IMR-90 (cell line): ENCODE results near the gene AVPR2. TPM values are rescaled to one million over a fixed set of nuclear protein-coding genes. Genes with fewer than 3 reads are reported as not detected.

Source experiments
- ATAC-seq: fragments of 200-7000 bp; cut with Tn5 transposase; 2 replicates; pipeline ENCODE4 v1.9.1; 2020; ENCODE audit warnings: low read depth, mild to moderate bottlenecking, moderate library complexity
- BruUV-seq: library from RNA; stranded (reverse); fragments of 400-500 nt; replicated peaks from 2 replicates; lab custom pipeline; 2021; lab: Mats Ljungman, UMichigan
- CTCF ChIA-PET: fragments of 300-600 bp; formaldehyde crosslinking; extraction: SDS; loops from one replicate; lab custom pipeline; 2021; ENCODE audit warnings: antibody characterized with exemption; lab: Yijun Ruan, JAX
- POLR2A ChIA-PET: fragments of 300-600 bp; sonication (Branson Sonifier 250); formaldehyde crosslinking; loops from one replicate; lab custom pipeline; 2022; ENCODE audit warnings: antibody characterized with exemption; ENCODE audit not compliant: unreplicated experiment; lab: Charles Lee
- DNase-seq: peaks from one replicate; pipeline ENCODE4 v3.0.0; 2013
- H2AFZ ChIP-seq: replicated peaks from 2 replicates; pipeline ENCODE3; 2013; ENCODE audit warnings: low read length, mild to moderate bottlenecking; ENCODE audit not compliant: poor library complexity
- H2AK5ac ChIP-seq: 2 replicates; pipeline ENCODE4 v1.6.1; 2013; ENCODE audit warnings: low read depth, low read length, inconsistent platforms
- H2AK9ac ChIP-seq: replicated peaks from 2 replicates; pipeline ENCODE3; 2013; ENCODE audit warnings: mild to moderate bottlenecking, low read depth, low read length, moderate library complexity; ENCODE audit not compliant: poor library complexity
- H2BK120ac ChIP-seq: 2 replicates; pipeline ENCODE4 v1.6.1; 2013; ENCODE audit warnings: low read depth, low read length, inconsistent platforms
- H2BK15ac ChIP-seq: 3 replicates; pipeline ENCODE4 v1.6.1; 2013; ENCODE audit warnings: low read depth, low read length, inconsistent platforms
- H2BK20ac ChIP-seq: 2 replicates; pipeline ENCODE4 v1.6.1; 2013; ENCODE audit warnings: low read depth, mild to moderate bottlenecking, inconsistent platforms, low read length, moderate library complexity
- H2BK5ac ChIP-seq: 2 replicates; pipeline ENCODE4 v1.6.1; 2013; ENCODE audit warnings: mild to moderate bottlenecking, low read depth, low read length, inconsistent platforms; ENCODE audit not compliant: poor library complexity, severe bottlenecking
- H3K14ac ChIP-seq: replicated peaks from 2 replicates; pipeline ENCODE4 v1.6.1; 2013; ENCODE audit warnings: low read depth, low read length, inconsistent platforms
- H3K18ac ChIP-seq: 2 replicates; pipeline ENCODE4 v1.6.1; 2013; ENCODE audit warnings: low read depth, low read length, control low read depth
- H3K23ac ChIP-seq: 2 replicates; pipeline ENCODE4 v1.6.1; 2013; ENCODE audit warnings: low read depth, low read length, inconsistent platforms
- H3K27ac ChIP-seq: 2 replicates; pipeline ENCODE4 v1.5.1; 2013; ENCODE audit warnings: mild to moderate bottlenecking, control low read depth, low read length; ENCODE audit not compliant: insufficient read depth
- H3K27me3 ChIP-seq: 2 replicates; pipeline ENCODE4 v1.6.1; 2013; ENCODE audit warnings: low read length; ENCODE audit not compliant: control insufficient read depth, insufficient read depth
- H3K36me3 ChIP-seq: 2 replicates; pipeline ENCODE4 v1.6.1; 2013; ENCODE audit warnings: low read length, mixed read lengths; ENCODE audit not compliant: control insufficient read depth, insufficient read depth
- H3K4ac ChIP-seq: 2 replicates; pipeline ENCODE4 v1.6.1; 2013; ENCODE audit warnings: low read depth, low read length, inconsistent platforms
- H3K4me1 ChIP-seq: 2 replicates; pipeline ENCODE4 v1.6.1; 2013; ENCODE audit warnings: low read length, mixed read lengths; ENCODE audit not compliant: control insufficient read depth, insufficient read depth
- H3K4me2 ChIP-seq: 2 replicates; pipeline ENCODE4 v1.6.1; 2013; ENCODE audit warnings: low read depth, mild to moderate bottlenecking, control low read depth, low read length, moderate library complexity
- H3K4me3 ChIP-seq: 2 replicates; pipeline ENCODE4 v1.5.1; 2013; ENCODE audit warnings: low read depth, mild to moderate bottlenecking, control low read depth, low read length, moderate library complexity; ENCODE audit not compliant: insufficient read depth
- H3K56ac ChIP-seq: 2 replicates; pipeline ENCODE4 v1.6.1; 2013; ENCODE audit warnings: low read length, inconsistent platforms; ENCODE audit not compliant: insufficient read depth; ENCODE audit errors: extremely low read depth
- H3K79me1 ChIP-seq, 2 experiments: 2 replicates each; pipeline ENCODE4 v1.6.1; 2013; ENCODE audit warnings: low read length in 2 of 2, inconsistent platforms in 1 of 2, low read depth in 1 of 2
- H3K9ac ChIP-seq: 2 replicates; pipeline ENCODE4 v1.6.1; 2013; ENCODE audit warnings: low read depth, low read length, control low read depth
- H3K9me1 ChIP-seq: 2 replicates; pipeline ENCODE4 v1.6.1; 2013; ENCODE audit warnings: low read length, inconsistent platforms; ENCODE audit not compliant: insufficient read depth
- H3K9me3 ChIP-seq: 2 replicates; pipeline ENCODE4 v1.6.1; 2013; ENCODE audit warnings: low read length; ENCODE audit not compliant: control insufficient read depth, insufficient read depth
- H4K20me1 ChIP-seq: 2 replicates; pipeline ENCODE4 v1.6.1; 2013; ENCODE audit warnings: low read length, inconsistent platforms; ENCODE audit not compliant: insufficient read depth
- H4K5ac ChIP-seq: 2 replicates; pipeline ENCODE4 v1.6.1; 2013; ENCODE audit warnings: mild to moderate bottlenecking, low read depth, low read length, control low read depth
- H4K8ac ChIP-seq, 2 experiments: 2 replicates each; pipeline ENCODE4 v1.6.1; 2013; ENCODE audit warnings: low read depth in 2 of 2, low read length in 2 of 2, control low read depth in 1 of 2, inconsistent platforms in 1 of 2
- H4K91ac ChIP-seq: 2 replicates; pipeline ENCODE4 v1.6.1; 2013; ENCODE audit warnings: low read depth, low read length, inconsistent platforms; ENCODE audit not compliant: insufficient read depth
- BHLHE40 ChIP-seq: fragments of 150-350 bp; IDR thresholded peaks from 2 replicates; pipeline ENCODE4 v1.6.1; 2016; ENCODE audit warnings: mild to moderate bottlenecking, low read depth, low read length
- CEBPB ChIP-seq: IDR thresholded peaks from 2 replicates; pipeline ENCODE4 v1.6.1; 2012; ENCODE audit warnings: low read depth, low read length, improper control_type of control experiment
- CHD1 ChIP-seq: IDR thresholded peaks from 2 replicates; pipeline ENCODE4 v1.6.1; 2012; ENCODE audit warnings: low read depth, low read length, improper control_type of control experiment
- ELK1 ChIP-seq: fragments of 150-350 bp; IDR thresholded peaks from 2 replicates; pipeline ENCODE4 v1.6.1; 2016; ENCODE audit warnings: low read depth, mild to moderate bottlenecking, low read length, moderate library complexity, borderline replicate concordance
- FOS ChIP-seq: fragments of 150-350 bp; IDR thresholded peaks from 2 replicates; pipeline ENCODE4 v1.6.1; 2016; ENCODE audit warnings: low read depth, low read length
- MAFK ChIP-seq: IDR thresholded peaks from 2 replicates; pipeline ENCODE4 v1.6.1; 2012; ENCODE audit warnings: low read depth, low read length, improper control_type of control experiment
- MAZ ChIP-seq: IDR thresholded peaks from 2 replicates; pipeline ENCODE4 v1.6.1; 2012; ENCODE audit warnings: low read depth, mild to moderate bottlenecking, low read length, improper control_type of control experiment, moderate library complexity, borderline replicate concordance
- MXI1 ChIP-seq: IDR thresholded peaks from 2 replicates; pipeline ENCODE4 v1.6.1; 2012; ENCODE audit warnings: low read depth, mild to moderate bottlenecking, low read length, moderate library complexity, borderline replicate concordance
- NFE2L2 ChIP-seq: fragments of 150-350 bp; IDR thresholded peaks from 2 replicates; pipeline ENCODE4 v1.6.1; 2016; ENCODE audit warnings: low read depth, mild to moderate bottlenecking, low read length
- POLR2A ChIP-seq: IDR thresholded peaks from 2 replicates; pipeline ENCODE4 v1.6.1; 2012; ENCODE audit warnings: mild to moderate bottlenecking, low read depth, low read length
- RAD21 ChIP-seq: IDR thresholded peaks from 2 replicates; pipeline ENCODE4 v1.6.1; 2012; ENCODE audit warnings: low read length, improper control_type of control experiment
- RCOR1 ChIP-seq: IDR thresholded peaks from 2 replicates; pipeline ENCODE4 v1.6.1; 2012; ENCODE audit warnings: mild to moderate bottlenecking, low read length, improper control_type of control experiment; ENCODE audit not compliant: insufficient replicate concordance
- RFX5 ChIP-seq: IDR thresholded peaks from 2 replicates; pipeline ENCODE4 v1.8.0; 2012; ENCODE audit warnings: low read depth, mild to moderate bottlenecking, low read length, moderate library complexity
- SMC3 ChIP-seq: fragments of 150-350 bp; IDR thresholded peaks from 2 replicates; pipeline ENCODE4 v1.6.1; 2016; ENCODE audit warnings: low read depth, mild to moderate bottlenecking, antibody characterized with exemption, low read length, moderate library complexity
- WGBS, 2 experiments: methylation state at CpG; one replicate each; pipeline versions ENCODE4 v1.1.5 to v1.1.7; 2013; ENCODE audit warnings: missing lambda C conversion rate in 2 of 2; ENCODE audit not compliant: insufficient read length in 1 of 2; ENCODE audit errors: extremely low coverage in 2 of 2; 5-methylcytosine and 5-hydroxymethylcytosine counted together
- dilution Hi-C: fragments of 300-500 bp; cut with HindIII; formaldehyde crosslinking; loops from one replicate; pipeline ENCODE4 v1.14.3; 2018; ENCODE audit warnings: low sequenced_read_pairs; ENCODE audit not compliant: unreplicated experiment
- in situ Hi-C: fragments of 300-500 bp; cut with MboI; formaldehyde crosslinking; loops from 3 replicates; pipeline ENCODE4 v1.14.3; 2019; ENCODE audit warnings: low sequenced_read_pairs, inconsistent platforms, mixed read lengths
- intact Hi-C: fragments of 100-400 bp; cut with micrococcal nuclease; formaldehyde crosslinking; loops from 2 replicates; pipeline ENCODE4 v1.10.0; 2022
- polyA plus RNA-seq, 3 experiments: library from polyadenylated mRNA; depleted of rRNA; stranded (reverse); fragments of >200 nt; gene quantifications; 2 replicates each; pipeline ENCODE4 v1.2.3, GENCODE V29; 2012; ENCODE audit warnings: low replicate concordance in 1 of 3
- total RNA-seq: library from RNA; depleted of rRNA; stranded (reverse); fragments of >200 nt; gene quantifications from 2 replicates; pipeline ENCODE4 v1.2.3, GENCODE V29; 2012
- TF ChIP-seq, protein P1 (sequence below): fragments of 150-350 bp; IDR thresholded peaks from 2 replicates; pipeline ENCODE4 v1.6.1; 2017; ENCODE audit warnings: mild to moderate bottlenecking, antibody characterized with exemption, low read length, low read depth
- TF ChIP-seq, protein P2 (sequence below): conservative IDR thresholded peaks from 2 replicates; pipeline ENCODE4 v1.5.1; 2012; ENCODE audit warnings: mild to moderate bottlenecking, low read depth, low read length, improper control_type of control experiment

AVPR2 gene
- total and polyA plus RNA-seq, 2 of the 4 experiments (the other 2 are of a cell fraction), result not detected

DNA sequence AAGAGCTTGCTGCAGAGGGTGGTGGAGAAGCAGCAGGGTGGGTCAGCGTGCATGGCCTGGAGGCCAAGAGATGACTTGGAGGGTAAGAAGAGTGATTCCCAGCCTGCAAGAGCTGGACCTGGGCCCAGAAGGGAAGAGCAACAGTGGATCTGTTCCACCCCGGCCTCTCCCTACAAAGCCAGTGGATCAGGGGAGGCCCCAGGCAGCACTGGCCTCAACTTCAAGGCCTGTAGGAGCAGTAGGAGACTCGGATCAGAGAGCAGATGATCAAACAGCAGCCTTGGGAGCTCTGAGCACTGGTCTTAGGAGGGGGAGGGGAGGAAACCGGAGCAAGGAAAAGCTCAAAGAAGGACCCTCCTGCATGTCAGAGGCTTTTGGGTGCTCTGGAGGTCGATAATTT lies 26.1 kb upstream of the AVPR2 start:
- Histone ChIP-seq H3K23ac (no peak overlapping the region), H3K79me1 (no peaks in the 10 kb centered on the region), H2AK5ac (no peak overlapping the region), H2BK15ac (no peak overlapping the region), H2BK120ac (no peak overlapping the region), H4K5ac (no peak overlapping the region), H3K4me1 (no peaks in the 10 kb centered on the region), H3K9me1 (no peaks in the 10 kb centered on the region), H3K27me3 (peaks cover 31% of the 10 kb centered on the region), H3K4me2 (no peak overlapping the region), H2BK5ac (no peak overlapping the region), H4K8ac (no peak overlapping the region), H3K4ac (no peak overlapping the region), H3K9ac (no peak overlapping the region), H3K4me3 (no peak overlapping the region), H3K18ac (no peak overlapping the region), H2AK9ac (no peak overlapping the region), H3K56ac (no peak overlapping the region), H2BK20ac (no peak overlapping the region), H3K14ac (no peak overlapping the region), H3K27ac (no peak overlapping the region), H4K20me1 (no peaks in the 10 kb centered on the region; the same call in 1 of the 2 replicates), H4K91ac (no peak overlapping the region), H3K9me3 (no peaks in the 10 kb centered on the region), H3K36me3 (no peaks in the 10 kb centered on the region), H2AFZ (no peak overlapping the region)
- 60% methylated on average over 1 of the region's 5 CpGs; no CpG with 5 or more reads in 1 of the 2 experiments for WGBS, 2 experiments
- dilution Hi-C loops (no loop called here), in situ Hi-C loops (no loop called here), intact Hi-C loops (no loop called here)
- ChIA-PET POLR2A (no interaction called here), CTCF (no interaction called here)
- no TSS peak for BruUV-seq
- TF ChIP-seq MAFK (no peak), POLR2A (no peak), BHLHE40 (no peak), ELK1 (no peak), RAD21 (no peak), NFE2L2 (no peak), FOS (no peak), CHD1 (no peak), SMC3 (no peak), MXI1 (no peak), RFX5 (no peak), MAZ (no peak), CEBPB (no peak), RCOR1 (no peak)
- TF ChIP-seq, protein P1, sequence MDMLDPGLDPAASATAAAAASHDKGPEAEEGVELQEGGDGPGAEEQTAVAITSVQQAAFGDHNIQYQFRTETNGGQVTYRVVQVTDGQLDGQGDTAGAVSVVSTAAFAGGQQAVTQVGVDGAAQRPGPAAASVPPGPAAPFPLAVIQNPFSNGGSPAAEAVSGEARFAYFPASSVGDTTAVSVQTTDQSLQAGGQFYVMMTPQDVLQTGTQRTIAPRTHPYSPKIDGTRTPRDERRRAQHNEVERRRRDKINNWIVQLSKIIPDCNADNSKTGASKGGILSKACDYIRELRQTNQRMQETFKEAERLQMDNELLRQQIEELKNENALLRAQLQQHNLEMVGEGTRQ, result no peak
- TF ChIP-seq, protein P2, sequence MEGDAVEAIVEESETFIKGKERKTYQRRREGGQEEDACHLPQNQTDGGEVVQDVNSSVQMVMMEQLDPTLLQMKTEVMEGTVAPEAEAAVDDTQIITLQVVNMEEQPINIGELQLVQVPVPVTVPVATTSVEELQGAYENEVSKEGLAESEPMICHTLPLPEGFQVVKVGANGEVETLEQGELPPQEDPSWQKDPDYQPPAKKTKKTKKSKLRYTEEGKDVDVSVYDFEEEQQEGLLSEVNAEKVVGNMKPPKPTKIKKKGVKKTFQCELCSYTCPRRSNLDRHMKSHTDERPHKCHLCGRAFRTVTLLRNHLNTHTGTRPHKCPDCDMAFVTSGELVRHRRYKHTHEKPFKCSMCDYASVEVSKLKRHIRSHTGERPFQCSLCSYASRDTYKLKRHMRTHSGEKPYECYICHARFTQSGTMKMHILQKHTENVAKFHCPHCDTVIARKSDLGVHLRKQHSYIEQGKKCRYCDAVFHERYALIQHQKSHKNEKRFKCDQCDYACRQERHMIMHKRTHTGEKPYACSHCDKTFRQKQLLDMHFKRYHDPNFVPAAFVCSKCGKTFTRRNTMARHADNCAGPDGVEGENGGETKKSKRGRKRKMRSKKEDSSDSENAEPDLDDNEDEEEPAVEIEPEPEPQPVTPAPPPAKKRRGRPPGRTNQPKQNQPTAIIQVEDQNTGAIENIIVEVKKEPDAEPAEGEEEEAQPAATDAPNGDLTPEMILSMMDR, result no peak
- ATAC-seq, result no peak
- DNase-seq, result no peak
